NCI-H524 treated with DMSO at 0.1 percent for 48 hours (cell line): ENCODE data around the gene VRK1.

Experiments
- DNase-seq: peaks from one replicate; lab custom pipeline; 2025; lab: John Stamatoyannopoulos, UW

VRK1 gene

DNA sequence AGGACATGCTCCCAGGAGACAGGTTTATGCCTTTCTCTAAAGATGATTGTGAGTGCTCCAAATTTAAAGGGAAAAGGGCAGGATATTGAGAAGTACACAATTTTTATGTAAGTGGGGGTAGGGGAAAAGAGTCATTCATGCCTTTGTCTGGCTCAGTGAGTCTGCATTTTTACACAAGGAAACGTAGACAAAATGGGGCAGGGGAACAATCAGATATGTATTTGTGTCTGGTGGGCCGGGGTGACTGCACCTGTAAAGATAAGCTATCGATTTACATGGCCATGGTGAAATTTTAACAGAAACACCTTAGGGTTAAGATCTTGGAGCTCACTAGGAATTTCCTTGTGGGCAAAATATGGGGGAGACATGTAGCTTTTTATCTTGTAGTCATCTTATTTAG, 123.6 kb downstream of the VRK1 start:
- DNase-seq: no peak

DNA sequence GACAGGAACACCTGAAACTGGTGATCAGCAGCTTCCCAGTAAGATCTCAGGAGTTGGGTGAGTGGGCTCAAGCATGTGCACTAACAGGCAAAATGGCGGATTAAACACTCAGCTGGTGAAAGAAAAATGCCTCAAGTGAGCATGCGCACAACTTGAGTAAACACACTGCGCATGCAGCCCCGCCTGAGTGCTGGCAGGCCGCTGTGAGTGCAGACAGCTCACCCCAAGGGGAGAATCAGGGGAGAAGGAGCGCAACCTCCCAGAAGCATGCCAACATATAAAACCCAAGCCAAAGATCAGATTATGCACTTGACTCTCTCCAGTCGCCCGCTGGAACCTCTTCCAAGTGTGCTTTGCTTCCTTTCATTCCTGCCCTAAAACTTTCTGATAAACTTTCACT, 125.8 kb downstream of the VRK1 start:
- no peak for DNase-seq

DNA sequence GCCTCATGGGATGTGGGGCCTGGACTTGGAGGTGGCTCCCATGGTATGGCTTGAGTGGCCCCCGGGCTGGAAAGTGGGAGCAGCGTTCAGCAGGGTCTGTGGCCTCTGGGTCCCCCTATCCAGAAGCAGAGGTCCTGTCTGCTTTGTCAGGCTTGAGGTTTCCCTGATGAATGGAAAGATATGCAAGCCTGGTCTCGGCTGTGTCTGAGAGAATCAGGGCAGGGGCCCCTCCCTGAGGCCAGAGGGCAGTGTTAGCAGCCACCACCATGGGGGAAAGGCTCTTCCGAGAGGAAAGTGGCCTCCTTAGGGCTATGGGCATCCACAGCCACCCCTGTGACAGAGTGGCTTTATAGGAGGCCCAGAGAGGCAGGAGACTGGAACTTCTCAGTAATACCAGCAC, 128.2 kb downstream of the VRK1 start:
- no peak for DNase-seq

DNA sequence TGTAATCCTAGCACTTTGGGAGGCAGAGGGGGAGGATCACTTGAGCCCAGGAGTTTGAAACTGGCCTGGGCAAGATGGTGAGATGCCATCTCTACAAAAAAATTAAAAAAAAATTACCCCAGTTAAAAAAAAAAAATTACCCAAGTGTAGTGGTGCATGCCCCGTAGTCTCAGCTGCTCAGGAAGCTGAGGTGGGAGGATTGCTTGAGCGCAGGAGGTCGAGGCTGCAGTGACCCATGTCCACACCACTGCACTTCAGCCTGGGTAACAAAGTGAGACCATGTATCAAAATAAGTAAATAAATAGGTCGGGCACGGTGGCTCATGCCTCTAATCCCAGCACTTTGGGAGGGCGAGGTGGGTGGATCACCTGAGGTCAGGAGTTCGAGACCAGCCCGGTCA, 128.8 kb downstream of the VRK1 start:
- DNase-seq: no peak

DNA sequence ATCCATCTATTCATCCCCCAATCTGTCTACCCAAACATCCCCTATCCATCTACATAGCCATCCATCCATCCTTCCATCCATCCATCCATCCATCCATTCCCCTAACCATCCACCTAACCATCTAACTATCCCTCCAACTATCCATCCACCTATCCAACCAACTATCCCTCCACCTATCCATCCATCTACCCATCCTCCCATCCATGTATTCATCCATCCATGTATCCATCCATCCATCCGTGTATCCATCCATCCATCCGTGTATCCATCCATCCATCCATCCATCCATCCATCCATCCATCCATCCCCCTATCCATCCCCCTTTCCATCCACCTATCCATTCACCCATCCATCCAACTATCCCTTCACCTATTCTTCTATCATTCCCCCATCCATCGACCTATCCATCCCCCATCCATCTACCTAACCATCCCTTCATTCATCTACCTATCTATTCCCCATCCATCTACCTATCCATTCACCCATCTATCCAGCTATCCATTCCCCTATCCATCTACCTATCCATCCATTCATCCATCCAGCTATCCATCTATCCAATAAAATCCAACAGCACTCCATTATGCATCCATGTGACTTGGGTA, 131.7 kb downstream of the VRK1 start:
- DNase-seq: no peak

DNA sequence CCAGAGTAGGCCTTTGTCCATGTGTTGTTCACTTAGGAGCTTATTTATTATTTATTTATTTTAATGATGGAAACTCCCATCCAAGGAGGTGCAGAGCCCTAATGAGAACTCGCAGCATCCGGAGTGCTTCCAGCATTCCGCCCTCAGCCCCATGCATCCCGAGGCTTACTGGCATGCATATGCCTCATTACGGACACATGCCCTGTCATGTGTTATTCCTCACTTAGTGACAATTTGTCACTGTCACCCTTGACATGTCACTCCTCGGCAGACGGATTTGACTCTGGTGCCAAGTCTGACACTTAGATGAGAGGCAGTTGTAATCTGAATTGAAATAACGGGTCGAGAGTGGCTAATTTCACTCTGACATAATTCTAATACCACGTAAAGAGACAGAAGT, 132.8 kb downstream of the VRK1 start:
- DNase-seq: no peak

DNA sequence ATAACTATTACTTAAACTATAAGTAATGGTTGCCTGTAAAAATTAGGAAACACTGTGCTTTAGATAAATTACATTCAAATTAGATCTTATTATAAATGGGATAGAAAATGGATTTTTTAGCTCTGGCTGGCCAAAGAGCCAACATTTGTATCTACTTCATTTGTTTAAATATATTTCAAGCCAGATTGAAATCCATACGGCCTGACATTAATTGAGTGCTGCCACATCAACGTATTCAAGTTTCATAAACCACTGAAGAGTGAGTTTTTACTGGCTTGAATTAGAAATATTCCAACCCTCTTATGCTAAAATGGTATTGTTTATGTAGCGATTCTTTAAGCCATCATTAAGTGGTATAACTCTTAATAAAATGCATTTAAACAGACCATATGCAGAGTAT, 133.3 kb downstream of the VRK1 start:
- DNase-seq: no peak
